ENCODE measurements around the gene YEATS2.
"Not testable (repeated sequence)": the region's sequence is repeated elsewhere in the genome, so short reads cannot be mapped to it uniquely, and the experiment has no call there.

Gene YEATS2

GRCh38 chr3:183697610-183698317 lies at the start of gene YEATS2:
YEATS2 (plus strand) TSS chr3:183697797; CDS start chr3:183715163, 17,366 bp downstream.
- DNase-seq: peak; percentile 78

DNA sequence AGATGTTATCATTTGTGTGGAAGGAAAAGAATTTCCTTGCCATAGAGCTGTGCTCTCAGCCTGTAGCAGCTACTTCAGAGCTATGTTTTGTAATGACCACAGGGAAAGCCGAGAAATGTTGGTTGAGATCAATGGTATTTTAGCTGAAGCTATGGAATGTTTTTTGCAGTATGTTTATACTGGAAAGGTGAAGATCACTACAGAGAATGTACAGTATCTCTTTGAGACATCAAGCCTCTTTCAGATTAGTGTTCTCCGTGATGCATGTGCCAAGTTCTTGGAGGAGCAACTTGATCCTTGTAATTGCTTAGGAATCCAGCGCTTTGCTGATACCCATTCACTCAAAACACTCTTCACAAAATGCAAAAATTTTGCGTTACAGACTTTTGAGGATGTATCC lies 47.0 kb upstream of the YEATS2 start:
- peak; percentile 20 for DNase-seq

- no peak for DNase-seq
These were observed 44.2 kb upstream of the YEATS2 start for GRCh38 chr3:183653209-183654064.

DNA sequence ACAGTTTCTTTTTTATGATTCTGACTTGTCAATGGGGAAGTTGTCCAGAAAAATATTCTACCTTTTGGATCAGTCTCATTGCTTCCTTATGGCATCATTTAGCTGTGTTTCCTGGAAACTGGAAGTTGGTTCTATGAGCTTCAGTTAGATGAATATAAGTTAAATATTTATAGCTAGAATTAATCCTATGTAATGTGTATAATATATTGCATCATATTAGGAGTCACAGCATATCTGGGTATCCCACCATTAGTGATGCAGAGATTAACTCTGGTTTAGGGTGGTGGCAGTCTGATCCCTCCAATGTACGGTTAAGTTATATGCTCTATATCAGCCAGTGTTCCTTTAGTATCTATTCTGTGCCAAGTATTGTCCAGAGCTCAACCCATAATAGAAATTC lies 42.9 kb upstream of the YEATS2 start:
- no peak for DNase-seq

DNA sequence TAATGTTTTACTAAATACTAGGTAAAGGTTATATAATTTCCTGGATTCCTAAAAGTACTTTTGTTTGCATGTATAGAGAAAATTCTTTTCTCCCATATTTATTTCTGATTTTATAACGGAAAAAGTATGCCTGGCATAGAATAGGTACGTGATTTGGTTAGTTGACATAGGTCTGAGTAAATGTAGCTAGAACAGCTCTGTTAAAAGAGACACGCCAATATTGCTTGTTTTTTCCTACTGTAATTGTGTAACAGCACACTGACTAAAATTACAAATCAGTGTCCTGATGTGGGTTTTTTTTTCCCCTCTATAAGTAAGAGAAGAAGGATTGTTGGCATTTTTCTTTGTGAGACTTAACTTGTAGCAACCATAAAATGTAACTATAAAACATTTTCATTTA lies 35.5 kb upstream of the YEATS2 start:
- DNase-seq: no peak

DNA sequence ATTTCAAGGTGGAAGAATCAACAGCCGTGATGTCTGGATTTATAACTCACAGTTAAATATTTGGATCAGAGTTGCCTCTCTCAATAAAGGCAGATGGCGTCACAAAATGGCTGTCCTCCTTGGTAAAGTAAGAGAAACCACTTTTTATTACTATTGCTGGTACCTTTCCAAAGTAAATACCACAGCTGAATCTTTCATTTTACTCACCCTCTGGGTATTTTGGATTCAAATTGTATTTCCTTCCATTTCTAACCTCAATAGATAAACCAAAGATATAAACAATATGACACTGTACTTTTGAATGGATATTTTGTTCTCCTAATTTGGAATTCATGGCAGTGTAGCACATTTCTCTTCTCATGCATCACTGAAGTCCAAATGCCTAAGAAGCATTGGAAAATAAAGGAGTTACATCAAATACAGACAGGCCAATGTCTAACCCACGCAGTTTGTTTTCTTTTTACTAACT lies 32.6 kb upstream of the YEATS2 start:
- peak; percentile 95 for DNase-seq

GRCh38 chr3:183680061-183680460 lies 17.5 kb upstream of the YEATS2 start:
- no peak for DNase-seq

- DNase-seq: no peak
These were observed 9.9 kb upstream of the YEATS2 start for GRCh38 chr3:183687705-183688104.

DNA sequence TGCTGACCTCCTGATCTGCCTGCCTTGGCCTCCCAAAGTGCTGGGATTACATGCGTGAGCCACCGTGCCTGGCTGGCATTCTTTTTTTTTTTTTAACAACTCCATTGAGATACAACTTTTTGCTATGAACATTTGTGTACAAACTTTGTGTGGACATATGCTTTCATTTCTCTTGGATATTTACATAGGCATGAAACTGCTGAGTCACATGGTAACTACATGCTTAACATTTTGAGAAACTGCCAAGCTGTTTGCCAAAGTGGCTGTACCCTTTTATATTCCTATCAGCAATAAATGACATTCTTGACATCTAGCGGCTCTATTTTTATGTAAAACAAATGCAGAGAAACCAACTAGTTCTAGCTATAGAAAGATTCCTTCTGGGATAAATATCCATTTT lies 8.7 kb upstream of the YEATS2 start:
- peak; percentile 18 for DNase-seq

- not testable (repeated sequence) for DNase-seq
These were observed 8.0 kb upstream of the YEATS2 start for GRCh38 chr3:183689621-183690020.

DNA sequence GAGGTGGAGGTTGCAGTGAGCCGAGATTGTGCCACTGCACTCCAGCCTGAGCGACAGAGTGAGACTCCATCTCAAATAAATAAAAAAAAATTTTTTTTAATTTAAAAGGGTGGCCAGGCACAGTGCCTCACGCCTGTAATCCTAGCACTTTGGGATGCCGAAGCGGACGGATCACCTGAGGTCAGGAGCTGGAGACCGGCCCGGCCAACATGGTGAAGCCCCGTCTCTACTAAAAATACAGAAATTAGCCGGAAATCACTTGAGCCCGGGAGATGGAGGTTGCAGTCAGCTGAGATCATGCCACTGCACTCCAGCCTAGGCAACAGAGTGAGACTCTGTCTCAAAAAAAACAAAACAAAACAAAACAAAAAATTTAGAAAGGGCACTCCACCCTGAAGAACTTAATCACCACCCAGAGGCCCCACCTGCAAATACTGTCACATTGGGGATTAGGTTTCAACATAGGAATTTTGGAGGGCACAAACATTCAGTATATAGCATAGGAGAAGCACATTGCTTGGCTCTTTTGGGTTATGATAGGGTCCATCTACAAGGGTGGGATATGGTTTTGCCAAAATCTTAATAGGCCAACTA lies 7.1 kb upstream of the YEATS2 start:
- DNase-seq: no peak

DNA sequence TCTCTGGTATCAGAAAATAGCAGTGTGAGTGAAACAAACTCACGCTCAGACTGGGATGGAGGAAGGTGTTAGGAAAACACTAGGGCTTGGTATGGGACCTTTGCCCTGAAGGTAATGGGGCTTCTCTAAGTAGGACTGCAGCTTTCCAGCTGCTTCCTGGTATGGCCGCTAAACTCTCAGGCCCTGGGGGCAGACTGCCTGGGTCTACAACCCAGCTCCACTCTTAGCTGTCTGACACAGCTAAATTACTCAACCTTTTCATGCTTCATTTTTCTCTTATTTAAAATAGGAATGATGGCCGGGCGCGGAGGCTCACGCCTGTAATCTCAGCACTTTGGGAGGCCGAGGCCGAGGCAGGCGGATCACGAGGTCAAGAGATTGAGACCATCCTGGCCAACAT lies 5.2 kb upstream of the YEATS2 start:
- no peak for DNase-seq

DNA sequence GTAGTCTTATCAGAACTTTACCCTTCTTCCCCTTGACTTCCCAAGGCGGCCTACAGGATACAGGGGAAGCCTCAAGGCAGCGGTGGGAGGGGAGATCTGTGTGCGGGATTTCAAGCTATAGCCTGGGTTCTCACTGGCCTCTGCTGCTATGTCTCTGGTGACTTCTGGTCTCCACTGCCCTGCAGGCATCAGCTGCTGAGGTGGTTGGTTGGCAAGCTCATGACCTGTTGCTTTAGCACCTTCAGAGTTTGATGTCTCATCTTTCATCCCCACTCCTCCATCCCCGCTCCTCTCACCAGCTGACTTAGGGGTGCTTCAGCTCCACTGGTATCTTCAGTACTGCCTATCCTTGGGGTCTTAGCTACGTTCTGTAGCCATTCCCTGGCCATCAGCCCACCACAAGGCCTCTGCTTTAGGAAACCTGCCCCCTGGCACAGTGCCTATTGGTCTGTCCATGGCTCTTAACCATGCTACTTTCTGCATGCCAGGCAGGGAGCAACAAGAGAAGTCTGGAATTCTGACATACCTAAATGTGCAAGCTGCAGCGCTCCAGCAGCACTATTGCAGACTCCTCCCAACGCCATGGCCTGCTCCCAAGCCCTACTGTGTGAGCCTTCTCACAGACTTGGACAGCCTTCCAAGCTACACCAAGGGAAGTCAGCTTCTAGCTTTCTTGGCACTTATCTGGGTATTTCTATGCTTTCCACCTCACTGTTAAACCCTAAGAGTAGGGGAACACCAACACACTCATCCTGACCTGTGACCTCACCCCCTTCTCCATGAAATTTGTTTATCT lies 1.8 kb upstream of the YEATS2 start:
- no peak for DNase-seq

GRCh38 chr3:183697123-183697609 lies 431 bp upstream of the YEATS2 start:
- DNase-seq: no peak

GRCh38 chr3:183698318-183698751 lies 738 bp downstream of the YEATS2 start:
- peak; percentile 31 for DNase-seq

- peak; percentile 27 for DNase-seq
These were observed 1.2 kb downstream of the YEATS2 start for GRCh38 chr3:183698756-183699155.

DNA sequence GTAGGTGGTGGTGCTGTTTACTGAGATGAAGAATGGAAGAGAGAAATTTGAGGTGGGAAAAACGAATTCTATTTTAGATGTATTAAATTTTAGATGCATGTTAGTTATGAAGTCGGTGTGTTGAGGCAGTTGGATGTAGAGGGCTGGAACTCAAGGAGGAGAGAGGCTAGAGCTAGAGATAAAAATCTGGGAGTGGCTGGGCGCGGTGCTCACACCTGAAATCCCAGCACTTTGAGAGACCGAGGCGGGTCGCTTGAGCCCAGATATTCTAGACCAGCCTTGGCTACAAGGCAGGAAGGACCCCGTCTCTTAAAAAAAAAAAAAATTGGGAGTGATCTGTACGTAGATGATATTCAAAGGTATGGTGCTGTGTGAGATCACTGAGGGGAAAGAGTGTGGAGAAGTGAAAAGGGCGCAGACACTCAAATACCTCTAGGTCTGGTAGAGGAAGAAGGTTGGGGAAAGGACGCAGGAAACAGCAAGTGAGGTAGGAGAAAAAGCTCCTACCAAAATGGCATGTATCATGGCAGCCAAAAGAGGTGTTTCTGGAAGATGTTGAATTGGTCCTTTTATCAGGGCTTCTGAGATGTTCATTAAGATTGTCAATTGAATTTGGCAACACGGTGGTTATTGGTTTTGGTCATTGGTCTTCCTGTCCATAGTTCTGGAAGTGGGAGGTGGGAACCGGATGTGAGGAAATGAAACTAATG lies 1.8 kb downstream of the YEATS2 start:
- no peak for DNase-seq

- DNase-seq: no peak
These were observed 4.1 kb downstream of the YEATS2 start for GRCh38 chr3:183701744-183702143.

- DNase-seq: not testable (repeated sequence)
These were observed 6.3 kb downstream of the YEATS2 start for GRCh38 chr3:183703892-183704291.

DNA sequence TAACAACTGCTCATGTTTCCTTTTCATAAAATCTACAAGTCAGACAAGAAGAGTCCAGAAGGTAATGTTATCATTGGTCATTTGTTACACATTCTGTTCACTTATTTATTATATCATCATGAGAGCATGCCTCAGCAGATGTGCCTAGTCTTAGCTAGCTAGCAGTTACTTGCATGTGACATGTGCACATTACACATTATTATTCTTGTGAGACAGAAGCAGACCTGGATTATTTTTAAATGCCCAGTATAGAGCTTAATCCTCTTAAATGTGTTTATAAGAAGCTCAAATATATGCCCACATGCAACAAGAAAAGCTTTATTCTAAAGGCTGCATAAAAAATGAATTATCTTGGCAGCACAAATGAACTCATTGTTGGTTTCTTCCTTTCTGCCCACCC lies 12.6 kb downstream of the YEATS2 start:
- no peak for DNase-seq

- DNase-seq: no peak
These were observed 13.9 kb downstream of the YEATS2 start for GRCh38 chr3:183711516-183711915.

- no peak for DNase-seq
These were observed 17.0 kb downstream of the YEATS2 start for GRCh38 chr3:183714622-183715021.

All from fibroblast of skin of right biceps (primary cell).